Loucy (cell line): ENCODE data around the gene ATAD3B.
"Not testable (repeated sequence)": the region's sequence is repeated elsewhere in the genome, so short reads cannot be mapped to it uniquely, and the experiment has no call there.

Experiments used
- H2AFZ ChIP-seq: fragments of 200-600 bp; sonication (generic); 2 replicates; pipeline ENCODE4 v1.6.0; 2016; ENCODE audit warnings: antibody characterized with exemption, mild to moderate bottlenecking, low read length, moderate library complexity
- H3F3A ChIP-seq: fragments of 200-600 bp; 2 replicates; pipeline ENCODE4 v1.6.0; 2016; ENCODE audit warnings: antibody characterized with exemption, low read depth, mild to moderate bottlenecking
- H3K27me3 ChIP-seq: fragments of 200-600 bp; sonication (generic); 2 replicates; pipeline ENCODE4 v1.6.1; 2014; ENCODE audit warnings: low read length, mild to moderate bottlenecking; ENCODE audit not compliant: insufficient read depth, poor library complexity, severe bottlenecking
- H3K36me3 ChIP-seq: fragments of 200-600 bp; sonication (generic); 2 replicates; pipeline ENCODE4 v1.6.1; 2016; ENCODE audit warnings: low read length; ENCODE audit not compliant: insufficient read depth
- H3K4me1 ChIP-seq: fragments of 200-600 bp; sonication (generic); 2 replicates; pipeline ENCODE4 v1.5.1; 2014; ENCODE audit warnings: low read length, mild to moderate bottlenecking; ENCODE audit not compliant: insufficient read depth, poor library complexity, severe bottlenecking
- H3K4me2 ChIP-seq: fragments of 200-600 bp; sonication (generic); 2 replicates; pipeline ENCODE4 v1.6.0; 2014; ENCODE audit warnings: antibody characterized with exemption, low read length, low read depth, mild to moderate bottlenecking; ENCODE audit not compliant: poor library complexity, severe bottlenecking
- H3K4me3 ChIP-seq: fragments of 200-600 bp; sonication (generic); 2 replicates; pipeline ENCODE4 v1.5.1; 2014; ENCODE audit warnings: low read length, mild to moderate bottlenecking, mixed read lengths; ENCODE audit not compliant: poor library complexity, severe bottlenecking
- H3K79me2 ChIP-seq: fragments of 200-600 bp; sonication (generic); 2 replicates; pipeline ENCODE4 v1.6.1; 2014; ENCODE audit warnings: low read length; ENCODE audit not compliant: insufficient read depth
- H3K9ac ChIP-seq: fragments of 200-600 bp; sonication (generic); 2 replicates; pipeline ENCODE4 v1.6.0; 2014; ENCODE audit warnings: mild to moderate bottlenecking, low read depth, low read length, moderate library complexity; ENCODE audit not compliant: poor library complexity, severe bottlenecking
- H3K9me2 ChIP-seq: fragments of 200-600 bp; sonication (generic); replicated peaks from 2 replicates; pipeline ENCODE4 v1.6.1; 2016; ENCODE audit warnings: low read depth, low read length, mixed read lengths
- H3K9me3 ChIP-seq: fragments of 200-600 bp; sonication (generic); 2 replicates; pipeline ENCODE4 v1.6.1; 2014; ENCODE audit warnings: mild to moderate bottlenecking, antibody characterized with exemption, low read length, low read depth; ENCODE audit not compliant: insufficient read depth
- H4K20me1 ChIP-seq: fragments of 200-600 bp; sonication (generic); 2 replicates; pipeline ENCODE4 v1.6.0; 2014; ENCODE audit warnings: antibody characterized with exemption, low read length, mild to moderate bottlenecking; ENCODE audit not compliant: insufficient read depth, poor library complexity, severe bottlenecking
- CTCF ChIP-seq: fragments of 200-600 bp; sonication (generic); conservative IDR thresholded peaks from 2 replicates; pipeline ENCODE4 v1.5.1; 2014; ENCODE audit warnings: mild to moderate bottlenecking, antibody characterized with exemption, low read length
- EZH2phosphoT487 ChIP-seq: fragments of 200-600 bp; IDR thresholded peaks from 2 replicates; pipeline ENCODE4 v1.6.1; 2018; ENCODE audit warnings: antibody characterized with exemption, mild to moderate bottlenecking, moderate library complexity, borderline replicate concordance

Gene ATAD3B

DNA sequence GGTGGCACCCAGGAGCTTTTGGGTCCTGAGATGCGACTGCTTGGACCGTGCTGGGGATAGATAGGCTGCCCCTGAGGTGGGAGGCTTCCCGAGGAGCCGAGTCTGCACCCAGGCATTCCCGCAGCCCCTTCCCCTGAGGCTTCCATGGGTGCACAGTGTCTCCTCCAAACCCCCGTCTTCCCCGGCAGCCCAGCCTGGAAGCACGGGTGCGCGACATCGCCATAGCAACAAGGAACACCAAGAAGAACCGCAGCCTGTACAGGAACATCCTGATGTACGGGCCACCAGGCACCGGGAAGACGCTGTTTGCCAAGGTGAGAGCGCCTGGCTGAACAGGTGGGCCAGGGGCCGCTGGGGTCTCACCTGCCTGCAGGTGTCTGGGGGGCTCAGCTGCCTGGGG lies 52.1 kb downstream of the ATAD3B start:
- H3K9me2 ChIP-seq, H3K27me3 ChIP-seq, H3F3A ChIP-seq, H3K4me1 ChIP-seq, H4K20me1 ChIP-seq, H3K79me2 ChIP-seq, H3K9me3 ChIP-seq, H3K4me3 ChIP-seq, H3K4me2 ChIP-seq, H3K36me3 ChIP-seq, H2AFZ ChIP-seq, H3K9ac ChIP-seq: not testable (repeated sequence)

DNA sequence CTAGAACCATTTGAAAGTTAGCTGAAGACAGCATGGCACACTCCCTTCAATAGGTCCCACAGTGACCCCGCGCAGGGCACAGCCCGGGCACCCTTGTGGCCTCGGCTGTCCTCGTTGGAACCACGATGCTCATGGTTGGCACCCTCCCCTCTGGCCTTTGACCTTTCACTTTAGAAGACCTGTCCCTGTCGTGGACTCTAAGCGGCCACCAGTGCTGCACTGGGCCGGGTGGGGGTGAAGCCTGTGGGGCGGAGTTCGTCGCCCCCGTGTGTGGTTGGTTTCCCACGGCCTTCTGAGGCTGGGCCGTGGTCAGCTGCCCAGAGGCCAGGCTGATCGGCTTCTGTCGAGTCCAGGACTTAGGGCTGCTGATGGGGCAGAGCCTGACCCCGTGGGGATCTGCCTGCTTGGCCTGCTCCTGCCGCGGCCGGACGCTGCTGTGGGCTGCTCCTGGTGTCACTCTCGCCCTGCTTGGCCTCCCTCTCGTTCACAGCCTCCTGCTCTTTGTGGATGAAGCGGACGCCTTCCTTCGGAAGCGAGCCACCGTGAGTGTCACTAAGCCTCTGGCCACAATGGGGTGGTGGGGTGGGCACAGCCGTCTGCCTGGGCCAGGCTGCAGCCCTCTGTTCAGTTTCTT lies 53.3 kb downstream of the ATAD3B start:
- H3K9ac ChIP-seq, H3K4me3 ChIP-seq, H3K36me3 ChIP-seq, H3K27me3 ChIP-seq, H3K9me3 ChIP-seq, H2AFZ ChIP-seq, H3K4me1 ChIP-seq, H4K20me1 ChIP-seq, H3K9me2 ChIP-seq, H3K79me2 ChIP-seq, H3F3A ChIP-seq, H3K4me2 ChIP-seq: not testable (repeated sequence)

- not testable (repeated sequence) for H3K9me2 ChIP-seq, H3K79me2 ChIP-seq, H3K4me2 ChIP-seq, H3K4me1 ChIP-seq, H3K4me3 ChIP-seq, H4K20me1 ChIP-seq, H3K9me3 ChIP-seq, H3K27me3 ChIP-seq, H3K9ac ChIP-seq, H2AFZ ChIP-seq, H3F3A ChIP-seq
- H3K36me3 ChIP-seq, result peaks cover 11% of the 10 kb centered on the region; the same call in 1 of the 2 replicates
Measured at GRCh38 chr1:1526476-1526875, 54.9 kb downstream of the ATAD3B start.

- H3K27me3 ChIP-seq, result no peaks in the 10 kb centered on the region
- H4K20me1 ChIP-seq, result no peaks in the 10 kb centered on the region
- H3K4me2 ChIP-seq, result no peak overlapping the region
- H3K36me3 ChIP-seq, result peaks cover 11% of the 10 kb centered on the region; the same call in 1 of the 2 replicates
- H3K9me2 ChIP-seq, result no peaks in the 10 kb centered on the region
- no peaks in the 10 kb centered on the region for H3K9me3 ChIP-seq
- H3K79me2 ChIP-seq, result no peaks in the 10 kb centered on the region
- no peaks in the 10 kb centered on the region for H3F3A ChIP-seq
- no peaks in the 10 kb centered on the region for H3K4me1 ChIP-seq
- H2AFZ ChIP-seq, result no peak overlapping the region
- H3K4me3 ChIP-seq, result no peak overlapping the region
- H3K9ac ChIP-seq, result no peak overlapping the region
- TF ChIP-seq EZH2phosphoT487 (no peak), CTCF (no peak)
Measured at GRCh38 chr1:1527092-1527816, 55.7 kb downstream of the ATAD3B start.
